Epithelial cell of esophagus (primary cell): Measurements from ENCODE around the gene ATG16L1.

ENCODE experiments used
- DNase-seq: peaks from one replicate; pipeline ENCODE4 v3.0.0; 2010; ENCODE audit warnings: low read depth
- H3K4me3 ChIP-seq: 2 replicates; pipeline ENCODE4 v1.5.1; 2011; ENCODE audit warnings: mild to moderate bottlenecking, low read length, control low read depth
- TF ChIP-seq, protein P1 (sequence below): IDR thresholded peaks from 2 replicates; pipeline ENCODE4 v1.5.1; 2011; ENCODE audit warnings: low read depth, mild to moderate bottlenecking, low read length, control low read depth, inconsistent platforms; ENCODE audit not compliant: insufficient read depth; ENCODE audit errors: missing control alignments

The ATG16L1 gene

GRCh38 chr2:233270951-233271350 is 19.5 kb downstream of the ATG16L1 start:
- H3K4me3 ChIP-seq, result no peak overlapping the region
- DNase-seq, result no peak
- TF ChIP-seq, protein P1, sequence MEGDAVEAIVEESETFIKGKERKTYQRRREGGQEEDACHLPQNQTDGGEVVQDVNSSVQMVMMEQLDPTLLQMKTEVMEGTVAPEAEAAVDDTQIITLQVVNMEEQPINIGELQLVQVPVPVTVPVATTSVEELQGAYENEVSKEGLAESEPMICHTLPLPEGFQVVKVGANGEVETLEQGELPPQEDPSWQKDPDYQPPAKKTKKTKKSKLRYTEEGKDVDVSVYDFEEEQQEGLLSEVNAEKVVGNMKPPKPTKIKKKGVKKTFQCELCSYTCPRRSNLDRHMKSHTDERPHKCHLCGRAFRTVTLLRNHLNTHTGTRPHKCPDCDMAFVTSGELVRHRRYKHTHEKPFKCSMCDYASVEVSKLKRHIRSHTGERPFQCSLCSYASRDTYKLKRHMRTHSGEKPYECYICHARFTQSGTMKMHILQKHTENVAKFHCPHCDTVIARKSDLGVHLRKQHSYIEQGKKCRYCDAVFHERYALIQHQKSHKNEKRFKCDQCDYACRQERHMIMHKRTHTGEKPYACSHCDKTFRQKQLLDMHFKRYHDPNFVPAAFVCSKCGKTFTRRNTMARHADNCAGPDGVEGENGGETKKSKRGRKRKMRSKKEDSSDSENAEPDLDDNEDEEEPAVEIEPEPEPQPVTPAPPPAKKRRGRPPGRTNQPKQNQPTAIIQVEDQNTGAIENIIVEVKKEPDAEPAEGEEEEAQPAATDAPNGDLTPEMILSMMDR, result no peak

DNA sequence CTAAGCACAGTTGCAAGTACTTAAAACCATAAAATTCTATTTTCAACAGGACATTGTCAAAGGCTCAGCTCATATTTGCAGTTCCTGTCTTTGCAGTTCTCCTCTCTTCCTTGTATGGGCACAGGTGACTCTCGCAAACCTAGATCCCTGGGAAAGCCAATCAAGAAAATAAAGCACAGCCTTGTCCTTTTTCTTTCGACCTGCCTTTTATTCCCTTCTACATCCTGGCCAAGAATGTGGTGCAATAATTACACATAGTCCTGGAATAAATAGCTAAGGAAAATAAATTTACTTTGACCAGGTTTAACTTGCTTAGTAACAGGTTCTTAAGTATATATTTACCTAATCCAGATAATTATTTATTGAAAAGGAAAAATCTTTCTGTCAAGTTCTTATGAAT is 20.2 kb downstream of the ATG16L1 start:
- no peak for DNase-seq
- TF ChIP-seq, protein P1, result no peak

GRCh38 chr2:233273120-233273519 is 21.6 kb downstream of the ATG16L1 start:
- TF ChIP-seq, protein P1, result no peak
- no peak overlapping the region for H3K4me3 ChIP-seq
- no peak for DNase-seq

More for the DNA sequence above, 20.2 kb downstream of the ATG16L1 start:
- H3K4me3 ChIP-seq, result no peak overlapping the region

GRCh38 chr2:233275223-233275622 is 23.8 kb downstream of the ATG16L1 start:
- no peak overlapping the region for H3K4me3 ChIP-seq
- TF ChIP-seq, protein P1, result no peak
- DNase-seq, result no peak

DNA sequence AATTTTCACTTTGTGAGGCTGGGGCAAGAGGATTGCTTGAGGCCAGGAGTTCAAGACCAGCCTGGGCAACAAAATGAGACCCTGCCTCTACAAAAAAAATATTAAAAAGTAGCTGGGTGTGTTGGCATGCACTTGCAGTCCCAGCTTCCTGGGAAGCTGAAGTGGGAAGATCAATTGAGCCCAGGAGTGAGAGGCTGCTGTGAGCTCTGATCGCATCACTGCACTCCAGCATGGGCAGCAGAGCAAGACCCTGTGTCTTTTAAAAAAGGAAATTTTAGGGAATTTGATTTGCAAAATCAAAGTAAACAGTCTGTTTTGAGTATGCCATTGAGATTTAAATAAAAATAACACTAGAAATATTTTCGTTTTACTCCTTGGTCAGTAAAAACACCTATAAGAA is 27.4 kb downstream of the ATG16L1 start:
- TF ChIP-seq, protein P1, result no peak
- no peak for DNase-seq
- H3K4me3 ChIP-seq, result no peak overlapping the region

GRCh38 chr2:233280114-233280693 is 28.7 kb downstream of the ATG16L1 start:
- DNase-seq, result no peak
- TF ChIP-seq, protein P1, result no peak
- no peak overlapping the region for H3K4me3 ChIP-seq

- no peak for DNase-seq
- TF ChIP-seq, protein P1, result no peak
- no peak overlapping the region for H3K4me3 ChIP-seq
These were observed 30.1 kb downstream of the ATG16L1 start for GRCh38 chr2:233281553-233281952.
